CD4-positive, alpha-beta T cell (primary cell): ENCODE data around the gene BCL2L11. TPM values are rescaled to one million over a fixed set of nuclear protein-coding genes. Genes with fewer than 3 reads are reported as not detected.
"Not testable (repeated sequence)": the region's sequence is repeated elsewhere in the genome, so short reads cannot be mapped to it uniquely, and the experiment has no call there.

Source experiments
- ATAC-seq: fragments of 200-7000 bp; cut with Tn5 transposase; one replicate; pipeline ENCODE4 v1.10.0; 2022; ENCODE audit warnings: mild to moderate bottlenecking; ENCODE audit not compliant: poor library complexity
- CTCF ChIA-PET: fragments of 350-600 bp; sonication (Branson Sonifier 250); formaldehyde crosslinking; loops from one replicate; lab custom pipeline; 2021; ENCODE audit warnings: antibody characterized with exemption, inconsistent platforms; lab: Charles Lee
- POLR2A ChIA-PET: fragments of 350-600 bp; sonication (Branson Sonifier 250); formaldehyde crosslinking; loops from one replicate; lab custom pipeline; 2021; ENCODE audit warnings: antibody characterized with exemption, inconsistent platforms; lab: Charles Lee
- DNase-seq, 14 experiments: peaks; one replicate each; pipeline ENCODE4 v3.0.0-alpha.2; 2013 to 2020; ENCODE audit warnings: mixed read lengths in 2 of 14
- H3K27ac ChIP-seq, 2 donors: one replicate each; pipeline versions ENCODE4 v1.5.1 to v1.7.0; 2013; ENCODE audit warnings: low read length in 2 of 2, low read depth in 1 of 2, mild to moderate bottlenecking in 1 of 2
- H3K27me3 ChIP-seq, 2 experiments: 1 replicate in 1 of 2; 2 replicates in 1 of 2; pipeline versions ENCODE4 v1.6.1 to v1.7.0; 2013; ENCODE audit warnings: low read length in 2 of 2, control low read depth in 1 of 2, mild to moderate bottlenecking in 1 of 2, moderate library complexity in 1 of 2; ENCODE audit not compliant: insufficient read depth in 2 of 2, control insufficient read depth in 1 of 2
- H3K36me3 ChIP-seq: one replicate; pipeline ENCODE4 v1.6.1; 2013; ENCODE audit warnings: low read length, control low read depth; ENCODE audit not compliant: insufficient read depth
- H3K4me1 ChIP-seq: one replicate; pipeline ENCODE4 v1.6.1; 2013; ENCODE audit warnings: low read length, control low read depth; ENCODE audit not compliant: insufficient read depth
- H3K4me3 ChIP-seq: one replicate; pipeline ENCODE4 v1.5.1; 2013; ENCODE audit warnings: mild to moderate bottlenecking, low read length, moderate library complexity
- H3K9me3 ChIP-seq, 2 experiments: 1 replicate in 1 of 2; 2 replicates in 1 of 2; pipeline versions ENCODE4 v1.6.1 to v1.7.0; 2013; ENCODE audit warnings: low read length in 2 of 2, mild to moderate bottlenecking in 2 of 2, control low read depth in 1 of 2, moderate library complexity in 1 of 2; ENCODE audit not compliant: control insufficient read depth in 1 of 2, insufficient read depth in 1 of 2
- H3K27ac Mint-ChIP-seq: one replicate; pipeline ENCODE4 v1.8.0; 2020; ENCODE audit warnings: mixed read lengths
- H3K27me3 Mint-ChIP-seq: one replicate; pipeline ENCODE4 v1.8.0; 2021; ENCODE audit warnings: mixed read lengths
- H3K36me3 Mint-ChIP-seq: one replicate; pipeline ENCODE4 v1.8.0; 2021; ENCODE audit warnings: low read depth, mixed read lengths
- H3K4me1 Mint-ChIP-seq: one replicate; pipeline ENCODE4 v1.8.0; 2021; ENCODE audit warnings: low read depth, mixed read lengths
- H3K4me3 Mint-ChIP-seq: one replicate; pipeline ENCODE4 v1.8.0; 2020; ENCODE audit warnings: mild to moderate bottlenecking, mixed read lengths
- H3K9me3 Mint-ChIP-seq: one replicate; pipeline ENCODE4 v1.8.0; 2020; ENCODE audit warnings: mixed read lengths
- CTCF ChIP-seq: fragments of 200-600 bp; IDR thresholded peaks from one replicate; pipeline ENCODE4 v1.8.0; 2022; ENCODE audit warnings: antibody characterized with exemption, mild to moderate bottlenecking
- intact Hi-C, 2 experiments: fragments of 100-400 bp; cut with DNase I in 1 of 2; cut with micrococcal nuclease in 1 of 2; formaldehyde crosslinking; loops; one replicate each; pipeline versions ENCODE4 v1.15.1 to v1.9.0; 2023 to 2025; cut with DNase I, micrococcal nuclease
- polyA plus RNA-seq, 2 donors: library from polyadenylated mRNA; unstranded; fragments of 120-200 nt; gene quantifications; one replicate each; pipeline ENCODE4 v1.2.1, GENCODE V29; 2013
- total RNA-seq, 174 experiments: library from RNA in 2 of 174; stranded (reverse) in 2 of 174; gene quantifications; one replicate each; pipeline ENCODE4 v1.2.3 and lab custom pipeline; 2021 to 2026

BCL2L11 gene
- total RNA-seq (10 to 100 TPM; 48.6 to 50.1 TPM), total RNA-seq (lab: John Stamatoyannopoulos, UW) (24.3 to 215 (median 60.3) reads per million in 172 experiments)
- polyA plus RNA-seq (2013, experiment 1 of 2) = 32.2 TPM
- polyA plus RNA-seq (2013, experiment 2 of 2) = 20.2 TPM

GRCh38 chr2:111120253-111121027 lies at the start of gene BCL2L11:
Gene BCL2L11 (plus strand): TSS chr2:111120914. CDS start chr2:111123746, 2,832 bp downstream.
- peaks cover 0 to 25% of the 10 kb centered on the region in 2 experiments for H3K9me3 ChIP-seq
- peak within 1 kb of the TSS; percentile 84 for H3K27ac Mint-ChIP-seq

GRCh38 chr2:111071600-111072171 lies 49.0 kb upstream of the BCL2L11 start:
- H3K9me3 ChIP-seq = no peaks in the 10 kb centered on the region
- H3K27me3 Mint-ChIP-seq = peaks cover 5% of the 10 kb centered on the region
- intact Hi-C loops = no loop called here
- H3K27ac ChIP-seq = no peak overlapping the region
- H3K4me1 ChIP-seq = no peaks in the 10 kb centered on the region
- no peaks in the 10 kb centered on the region for H3K4me1 Mint-ChIP-seq
- DNase-seq = peak in 2 of 14 experiments; percentile 42 to 43
- H3K4me3 ChIP-seq = no peak overlapping the region
- no peaks in the 10 kb centered on the region for H3K36me3 Mint-ChIP-seq
- no peak for TF ChIP-seq CTCF
- no peaks in the 10 kb centered on the region for H3K36me3 ChIP-seq
- H3K9me3 Mint-ChIP-seq = peaks cover 12% of the 10 kb centered on the region
- ChIA-PET POLR2A (no interaction called here), CTCF (interaction anchor here (0.9 kb wide), 1 partner anchor 19 kb away, joined by 3 read pairs; no protein-coding TSS in a partner anchor)
- no peak overlapping the region for H3K27ac Mint-ChIP-seq
- H3K27me3 ChIP-seq = no peaks in the 10 kb centered on the region
- no peak overlapping the region for H3K4me3 Mint-ChIP-seq
- ATAC-seq = no peak

More at GRCh38 chr2:111120253-111121027, at the start of gene BCL2L11:
- peaks cover 38 to 43% of the 10 kb centered on the region in 2 experiments for H3K27me3 ChIP-seq
- no peak within 1 kb of the TSS for H3K27ac ChIP-seq
- peaks cover 65% of the 10 kb centered on the region for H3K4me1 ChIP-seq
- H3K36me3 ChIP-seq = peaks cover 9% of the 10 kb centered on the region
- POLR2A ChIA-PET = interaction anchor here (0.8 to 1.4 kb wide), 7 partner anchors 12 to 934 kb away, joined by 3 to 5 read pairs (median 3); partner anchors contain the start of genes BUB1 and TMEM87B
- H3K27me3 Mint-ChIP-seq = peaks cover 44% of the 10 kb centered on the region
- H3K36me3 Mint-ChIP-seq = peaks cover 33% of the 10 kb centered on the region
- peak within 1 kb of the TSS; percentile 95 for H3K4me3 Mint-ChIP-seq
- TF ChIP-seq CTCF = no peak
- H3K9me3 Mint-ChIP-seq = no peaks in the 10 kb centered on the region
- CTCF ChIA-PET = interaction anchor here (1.4 kb wide), 1 partner anchor 13 kb away, joined by 6 read pairs; no protein-coding TSS in a partner anchor
- DNase-seq (peak; percentile 70 to 95 (median 85)), ATAC-seq (peak; percentile 68)
- H3K4me3 ChIP-seq = peak within 1 kb of the TSS; percentile 95
- peaks cover 33% of the 10 kb centered on the region for H3K4me1 Mint-ChIP-seq
- intact Hi-C loops = no loop called here

GRCh38 chr2:111072220-111072871 lies 48.4 kb upstream of the BCL2L11 start:
- CTCF ChIA-PET = no interaction called here
- Mint-ChIP-seq H3K9me3 (peaks cover 13% of the 10 kb centered on the region), H3K4me3 (no peak overlapping the region), H3K4me1 (no peaks in the 10 kb centered on the region), H3K27ac (no peak overlapping the region), H3K36me3 (no peaks in the 10 kb centered on the region), H3K27me3 (peaks cover 5% of the 10 kb centered on the region)
- Histone ChIP-seq H3K4me1 (no peaks in the 10 kb centered on the region), H3K27me3 (no peaks in the 10 kb centered on the region), H3K4me3 (no peak overlapping the region), H3K27ac (no peak overlapping the region), H3K9me3 (no peaks in the 10 kb centered on the region), H3K36me3 (no peaks in the 10 kb centered on the region)
- POLR2A ChIA-PET = no interaction called here
- intact Hi-C loops = no loop called here
- no peak for TF ChIP-seq CTCF
- DNase-seq (no peak), ATAC-seq (no peak)

- ATAC-seq, H3K36me3 Mint-ChIP-seq, DNase-seq, H3K4me3 Mint-ChIP-seq, H3K9me3 ChIP-seq, H3K4me1 ChIP-seq, intact Hi-C loops, H3K27ac Mint-ChIP-seq, H3K4me3 ChIP-seq, H3K27ac ChIP-seq, CTCF ChIA-PET, H3K9me3 Mint-ChIP-seq, POLR2A ChIA-PET, H3K36me3 ChIP-seq: not testable (repeated sequence)
- Mint-ChIP-seq H3K4me1 (peaks cover 10% of the 10 kb centered on the region), H3K27me3 (peaks cover 67% of the 10 kb centered on the region)
- H3K27me3 ChIP-seq = peaks cover 4 to 11% of the 10 kb centered on the region in 2 experiments
Measured at GRCh38 chr2:111082659-111083058, 38.1 kb upstream of the BCL2L11 start.
